Germinal center (tissue), 1 donor: ENCODE data around the gene TXNL1.
A peak's percentile ranks its signal among the peaks of the same experiment; 100 is the strongest.
"Not testable (repeated sequence)": the region's sequence is repeated elsewhere in the genome, so short reads cannot be mapped to it uniquely, and the experiment has no call there.

Source experiments
- DNase-seq: peaks from one replicate; pipeline ENCODE4 v3.0.0; 2012; ENCODE audit warnings: mixed read lengths, low spot score

The TXNL1 gene

DNA sequence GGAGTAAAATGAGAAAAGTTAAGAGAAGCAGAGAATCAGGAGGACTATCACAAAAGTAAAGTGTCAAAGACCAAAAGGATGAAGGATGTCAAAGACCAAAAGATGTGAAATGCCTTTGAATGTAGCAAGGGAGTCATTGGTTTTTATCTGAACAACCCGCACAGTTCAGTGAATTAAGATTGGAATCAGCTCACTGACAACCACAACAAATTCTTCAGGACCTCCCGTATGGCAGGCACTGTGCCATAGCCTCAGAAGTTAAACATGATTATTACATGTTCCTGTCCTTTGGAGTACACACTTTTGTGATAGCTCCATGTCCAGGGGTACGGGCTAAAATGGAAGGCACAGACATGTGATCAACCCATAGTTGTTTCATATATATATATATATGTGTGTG, 5.0 kb upstream of the TXNL1 start:
- no peak for DNase-seq

DNA sequence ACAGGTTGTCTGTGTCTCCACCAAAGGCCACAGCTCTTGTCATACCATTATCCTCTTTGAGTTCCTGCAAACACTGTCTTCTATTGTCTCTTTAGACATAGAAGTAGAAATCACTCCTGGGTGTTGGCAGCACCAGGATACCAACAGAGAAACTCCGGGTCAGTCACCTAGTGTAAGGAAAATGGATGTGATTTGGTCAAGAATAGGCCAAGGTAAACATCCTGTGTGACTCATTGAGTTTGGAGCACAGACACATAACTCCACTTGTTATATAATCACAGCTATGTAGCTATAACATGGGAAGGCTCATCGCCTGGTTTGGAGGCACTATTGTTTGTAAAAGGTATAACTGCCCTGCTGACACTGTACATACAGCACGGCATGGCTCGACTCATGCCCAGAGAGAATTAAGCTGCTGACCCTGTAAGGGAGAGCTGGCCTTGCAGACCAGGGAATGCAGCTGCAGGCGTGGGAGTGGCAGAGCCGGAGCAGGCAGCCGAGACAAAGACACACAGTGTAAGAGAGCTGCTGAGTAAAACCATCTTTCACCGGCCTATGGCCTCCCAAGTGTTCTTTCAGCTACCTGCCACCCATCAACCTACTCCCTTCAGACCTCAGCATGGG, 3.4 kb upstream of the TXNL1 start:
- no peak for DNase-seq

DNA sequence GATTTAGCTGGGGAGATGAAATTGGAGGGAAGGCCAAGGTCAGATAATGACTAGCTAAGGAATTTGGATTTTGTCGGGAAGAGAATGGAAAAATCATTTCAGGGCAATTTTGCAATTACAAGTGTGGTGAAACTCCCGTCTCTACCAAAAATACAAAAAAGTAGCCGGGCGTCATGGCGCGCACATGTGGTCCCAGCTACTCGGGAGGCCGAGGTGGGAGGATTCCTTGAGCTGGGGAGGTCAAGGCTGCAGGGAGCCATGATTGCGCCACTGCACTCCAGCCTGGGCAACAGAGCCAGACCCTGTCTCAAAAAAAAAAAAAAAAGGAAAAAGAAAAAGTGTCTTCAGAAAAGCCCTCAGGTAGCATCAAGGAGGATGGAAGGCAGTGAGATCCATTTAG, 1.2 kb upstream of the TXNL1 start:
- no peak for DNase-seq

DNA sequence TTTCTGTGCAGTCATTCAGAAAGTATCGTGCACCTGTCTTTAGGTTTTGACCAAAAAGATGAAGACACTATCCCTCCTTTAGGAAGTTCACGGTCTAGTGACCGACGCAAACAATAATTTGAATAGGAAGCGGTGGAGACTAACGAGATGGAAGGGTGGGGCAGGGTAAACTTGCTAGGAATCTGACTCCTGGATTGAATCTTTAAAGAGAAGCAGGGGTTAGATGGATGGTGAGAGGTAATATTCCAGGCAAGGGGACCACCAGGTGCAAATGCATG, 651 bp upstream of the TXNL1 start:
- DNase-seq: no peak

- DNase-seq: no peak
Measured at GRCh38 chr18:56637711-56638231, 621 bp downstream of the TXNL1 start.

DNA sequence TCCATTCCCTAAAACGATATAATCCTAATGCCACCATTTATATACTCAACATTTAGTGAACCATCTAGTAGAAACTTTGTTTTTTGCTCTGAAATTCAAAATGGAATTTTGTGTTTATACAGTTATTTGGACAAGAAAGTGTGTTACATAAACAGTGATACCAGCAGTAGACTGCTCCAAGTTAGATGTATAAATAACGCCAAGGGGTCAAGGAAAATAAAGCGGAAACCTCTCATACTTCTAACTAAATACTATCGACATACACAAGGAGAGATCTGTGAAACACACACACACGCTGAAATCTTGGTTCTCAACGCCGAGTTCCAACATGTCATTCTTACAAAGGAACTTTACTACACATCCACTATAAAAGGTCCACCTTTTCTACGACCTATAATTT, 1.2 kb downstream of the TXNL1 start:
- no peak for DNase-seq

GRCh38 chr18:56635007-56635406, 3.4 kb downstream of the TXNL1 start:
- no peak for DNase-seq

- DNase-seq: no peak
Measured at GRCh38 chr18:56632070-56633022, 6.0 kb downstream of the TXNL1 start.

DNA sequence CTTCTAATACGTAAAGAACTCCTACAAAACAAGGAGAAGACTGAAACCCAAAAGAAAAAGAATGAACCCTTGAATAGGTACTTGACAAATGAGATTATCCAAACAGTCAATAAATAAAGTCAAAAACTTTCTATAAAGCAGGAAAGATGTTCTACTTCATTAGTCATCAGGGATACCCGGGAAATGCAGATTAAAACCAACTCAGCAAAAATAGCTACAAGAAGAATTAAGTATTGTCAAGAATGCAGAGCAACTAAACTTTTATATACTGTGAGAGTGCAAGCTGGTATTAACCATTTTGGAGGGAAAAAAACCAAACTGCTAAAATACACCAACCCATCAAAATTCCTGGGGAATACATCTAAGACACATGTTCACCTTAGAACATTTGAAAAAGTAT, 10.4 kb downstream of the TXNL1 start:
- no peak for DNase-seq

DNA sequence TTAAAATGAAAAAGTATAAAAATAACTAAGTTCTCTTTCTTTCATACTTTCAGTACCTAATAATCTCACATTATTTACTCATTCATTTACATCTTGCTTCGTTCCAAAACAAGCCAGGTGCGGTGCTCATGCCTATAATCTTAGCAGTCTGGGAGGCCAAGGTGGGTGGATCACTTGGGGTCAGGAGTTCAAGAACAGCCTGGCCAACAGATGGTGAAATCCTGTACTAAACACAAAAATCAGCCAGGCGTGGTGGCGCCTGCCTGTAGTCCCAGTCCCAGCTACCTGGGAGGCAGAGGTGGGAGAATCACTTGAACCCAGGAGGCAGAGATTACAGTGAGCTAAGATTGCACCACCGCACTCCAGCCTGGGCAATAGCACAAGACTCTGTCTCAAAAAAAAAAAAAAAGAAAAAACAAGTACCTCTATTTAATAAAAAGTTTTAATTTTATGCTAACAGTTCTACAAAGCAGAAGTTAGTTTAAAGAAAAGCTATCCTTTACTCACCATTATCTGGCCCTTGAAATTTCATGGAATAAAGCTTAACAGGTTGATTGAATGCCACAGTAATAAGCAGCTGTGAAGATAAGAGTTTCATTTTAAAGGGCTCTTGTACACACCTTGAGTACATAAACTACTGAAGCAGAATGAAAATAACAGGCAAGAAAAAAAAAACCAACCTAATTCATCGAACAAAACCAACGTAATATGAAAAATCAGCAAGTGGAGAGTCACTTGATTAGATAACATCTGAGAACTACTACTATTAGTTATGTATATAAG, 22.5 kb downstream of the TXNL1 start:
- DNase-seq: no peak

GRCh38 chr18:56606618-56607017, 31.8 kb downstream of the TXNL1 start:
- DNase-seq: no peak

GRCh38 chr18:56598422-56598821, 40.0 kb downstream of the TXNL1 start:
- DNase-seq: no peak

- DNase-seq: no peak
Measured at GRCh38 chr18:56593906-56594305, 44.5 kb downstream of the TXNL1 start.

DNA sequence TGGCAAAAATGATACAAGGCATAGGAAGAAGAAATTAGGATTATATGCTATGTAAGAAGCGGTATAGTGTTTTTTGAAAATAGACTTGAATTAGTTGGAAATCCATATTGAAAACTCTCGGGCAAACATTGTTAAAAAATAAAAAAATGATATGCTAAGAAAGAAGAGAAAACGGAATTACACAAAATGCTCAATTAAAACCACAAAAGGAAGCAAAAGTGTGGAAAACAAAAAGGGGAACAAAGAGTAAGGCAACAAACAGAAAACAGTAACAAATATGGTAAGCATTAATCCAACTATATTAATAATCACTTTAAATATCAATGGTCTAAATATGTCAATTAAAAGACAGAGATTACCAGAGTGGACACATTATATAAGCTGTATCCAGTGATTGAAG, 58.4 kb downstream of the TXNL1 start:
- no peak for DNase-seq

DNA sequence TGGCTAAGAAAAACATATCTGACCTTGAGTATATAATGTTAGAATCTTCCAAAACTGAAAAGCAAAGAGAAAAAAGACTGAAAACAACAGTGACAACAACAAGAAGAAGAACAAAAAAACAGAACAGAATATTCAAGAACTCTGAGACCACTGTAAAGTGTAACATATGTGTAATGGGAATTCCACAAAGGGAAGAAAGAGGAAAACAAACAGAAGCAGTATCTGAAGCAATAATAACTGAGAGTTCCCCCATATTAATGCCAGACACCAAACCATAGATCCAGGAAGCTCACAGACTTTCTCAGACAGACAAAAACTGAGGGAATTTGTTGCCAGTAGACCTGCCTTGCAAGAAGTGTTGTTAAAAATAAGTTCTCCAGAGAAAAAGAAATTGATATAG, 58.9 kb downstream of the TXNL1 start:
- no peak for DNase-seq

DNA sequence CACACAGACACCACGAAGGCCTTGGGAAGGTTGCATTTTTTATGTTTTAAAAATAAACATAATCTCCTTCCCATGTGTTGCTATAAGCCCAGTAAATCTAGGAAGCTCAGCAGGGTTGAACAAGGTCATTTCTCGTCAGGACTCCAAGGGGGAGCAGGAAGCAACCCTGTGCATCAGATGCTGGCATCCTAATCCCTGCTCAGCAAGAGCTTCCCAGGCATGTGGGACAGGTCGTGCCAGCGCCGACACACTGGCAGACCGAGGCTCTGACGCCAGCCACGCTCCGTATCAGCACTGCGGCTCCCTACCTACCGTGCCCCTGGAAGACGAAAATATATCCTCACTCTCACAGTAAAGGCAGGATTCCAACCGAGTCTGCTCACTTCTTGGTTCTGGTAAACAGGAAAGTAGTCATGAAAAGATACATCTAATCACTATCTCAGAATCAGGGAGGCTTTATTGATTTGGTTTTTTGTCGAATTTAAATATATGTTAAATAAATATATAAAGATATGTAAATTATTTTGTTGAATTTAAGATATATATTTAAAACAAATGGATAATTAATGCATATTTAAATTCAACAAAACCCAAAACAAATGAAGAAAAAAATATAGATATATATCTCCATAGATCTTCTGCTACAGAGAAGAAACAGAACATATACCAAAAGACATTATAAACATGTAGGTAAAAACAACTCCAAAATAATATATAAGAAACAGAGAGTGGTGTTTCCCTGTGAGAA, 61.4 kb downstream of the TXNL1 start:
- no peak for DNase-seq

GRCh38 chr18:56575819-56576663, 62.4 kb downstream of the TXNL1 start:
- DNase-seq: peak; percentile 23

- no peak for DNase-seq
Measured at GRCh38 chr18:56574861-56575260, 63.5 kb downstream of the TXNL1 start.

- DNase-seq: not testable (repeated sequence)
Measured at GRCh38 chr18:56572267-56572666, 66.1 kb downstream of the TXNL1 start.

GRCh38 chr18:56570978-56571377, 67.4 kb downstream of the TXNL1 start:
- DNase-seq: no peak

DNA sequence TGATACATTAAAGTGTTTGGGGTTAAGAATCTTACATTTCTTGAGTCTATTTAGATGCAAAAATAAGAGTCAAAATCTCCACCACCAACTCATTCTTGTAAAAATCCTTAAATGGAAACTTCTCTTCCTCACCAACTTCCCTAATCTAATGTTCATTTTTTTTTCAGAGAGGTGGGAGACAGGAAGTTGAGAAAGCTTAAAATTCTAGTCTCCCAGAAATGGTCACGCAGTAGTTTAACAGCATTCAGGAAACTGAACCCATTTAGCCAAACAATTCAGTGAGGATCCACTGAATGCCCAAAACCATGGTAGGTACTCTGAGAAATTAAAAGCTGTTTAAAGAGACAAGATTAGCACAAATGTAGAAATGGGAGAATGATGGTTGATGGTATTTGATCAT, 69.0 kb downstream of the TXNL1 start:
- no peak for DNase-seq
